Measurements from ENCODE around the gene NDUFA6.

- TF ChIP-seq CTCF (IDR thresholded peaks at IDR 0.05 in 8 of 11, conservative IDR thresholded peaks at IDR 0.05 in 3 of 11) = no peak
- no peak for TF ChIP-seq POLR2A (IDR thresholded peaks at IDR 0.05)
Measured at GRCh38 chr22:42091455-42091782, 847 bp upstream of the NDUFA6 start.

All from spleen (tissue), 7 donors.